PC-9 (cell line): ENCODE results near the gene MRC2.

Experiments used
- EZH2 ChIP-seq: fragments of 200-600 bp; sonication (generic); IDR thresholded peaks from 2 replicates; pipeline ENCODE4 v1.8.0; 2017; ENCODE audit warnings: antibody characterized with exemption, low read depth
- TF ChIP-seq, protein P1 (sequence below): fragments of 200-600 bp; sonication (generic); conservative IDR thresholded peaks from 2 replicates; pipeline ENCODE4 v1.6.1; 2017; ENCODE audit warnings: mixed run types, antibody characterized with exemption, mild to moderate bottlenecking, moderate library complexity

DNA sequence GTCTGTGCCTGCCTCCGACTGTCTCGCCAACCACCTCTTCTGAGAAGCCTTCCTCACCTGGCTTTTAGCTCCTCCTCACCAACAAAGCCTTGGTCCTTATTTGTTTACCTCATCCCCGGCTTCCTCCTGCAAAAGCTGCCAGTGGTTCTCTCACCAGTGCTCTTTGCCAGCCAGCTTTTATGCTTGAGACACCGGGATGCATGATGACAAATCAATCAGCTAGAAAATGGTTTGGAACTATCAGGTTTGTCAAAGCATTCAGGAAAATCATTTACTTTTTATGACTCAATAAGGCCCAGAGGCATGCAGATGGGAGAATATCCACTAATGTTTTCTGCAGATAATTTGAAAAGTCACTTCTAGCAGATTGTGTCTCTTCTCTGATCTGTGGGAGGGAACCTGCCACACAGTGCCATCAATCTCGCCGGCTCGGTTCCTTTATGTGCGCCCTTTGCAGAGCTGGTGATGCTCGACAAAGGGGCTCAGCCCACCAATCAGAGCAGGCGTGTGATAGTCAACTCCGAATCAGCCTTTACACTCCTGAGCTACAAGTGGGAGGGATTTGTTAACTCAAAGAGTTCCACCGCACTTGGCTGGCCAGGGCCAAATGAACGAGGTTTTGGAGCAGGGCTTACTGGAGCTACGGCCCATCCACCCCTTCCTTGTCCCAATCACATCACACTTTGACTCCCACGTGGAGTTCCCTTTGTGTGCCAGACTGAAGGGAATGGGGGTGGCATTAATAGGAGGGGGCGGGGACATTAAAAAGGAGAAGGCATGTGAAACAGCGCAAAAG lies 85.8 kb downstream of the MRC2 start:
- TF ChIP-seq, protein P1, sequence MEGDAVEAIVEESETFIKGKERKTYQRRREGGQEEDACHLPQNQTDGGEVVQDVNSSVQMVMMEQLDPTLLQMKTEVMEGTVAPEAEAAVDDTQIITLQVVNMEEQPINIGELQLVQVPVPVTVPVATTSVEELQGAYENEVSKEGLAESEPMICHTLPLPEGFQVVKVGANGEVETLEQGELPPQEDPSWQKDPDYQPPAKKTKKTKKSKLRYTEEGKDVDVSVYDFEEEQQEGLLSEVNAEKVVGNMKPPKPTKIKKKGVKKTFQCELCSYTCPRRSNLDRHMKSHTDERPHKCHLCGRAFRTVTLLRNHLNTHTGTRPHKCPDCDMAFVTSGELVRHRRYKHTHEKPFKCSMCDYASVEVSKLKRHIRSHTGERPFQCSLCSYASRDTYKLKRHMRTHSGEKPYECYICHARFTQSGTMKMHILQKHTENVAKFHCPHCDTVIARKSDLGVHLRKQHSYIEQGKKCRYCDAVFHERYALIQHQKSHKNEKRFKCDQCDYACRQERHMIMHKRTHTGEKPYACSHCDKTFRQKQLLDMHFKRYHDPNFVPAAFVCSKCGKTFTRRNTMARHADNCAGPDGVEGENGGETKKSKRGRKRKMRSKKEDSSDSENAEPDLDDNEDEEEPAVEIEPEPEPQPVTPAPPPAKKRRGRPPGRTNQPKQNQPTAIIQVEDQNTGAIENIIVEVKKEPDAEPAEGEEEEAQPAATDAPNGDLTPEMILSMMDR: no peak
- no peak for TF ChIP-seq EZH2
